GM18951 (cell line): ENCODE measurements around the gene STKLD1.
"Not testable (repeated sequence)": the region's sequence is repeated elsewhere in the genome, so short reads cannot be mapped to it uniquely, and the experiment has no call there.

Source experiments
- POLR2A ChIP-seq: IDR thresholded peaks from 4 replicates; pipeline ENCODE4 v1.6.1; 2011; ENCODE audit warnings: mild to moderate bottlenecking; ENCODE audit not compliant: insufficient read length, insufficient read depth; ENCODE audit errors: extremely low read depth
- in situ Hi-C: fragments of 300-500 bp; cut with MboI; formaldehyde crosslinking; loops from one replicate; pipeline ENCODE4 v1.12.0; 2022; ENCODE audit warnings: low sequenced_read_pairs, mixed read lengths, inconsistent platforms; ENCODE audit not compliant: unreplicated experiment

Gene STKLD1

DNA sequence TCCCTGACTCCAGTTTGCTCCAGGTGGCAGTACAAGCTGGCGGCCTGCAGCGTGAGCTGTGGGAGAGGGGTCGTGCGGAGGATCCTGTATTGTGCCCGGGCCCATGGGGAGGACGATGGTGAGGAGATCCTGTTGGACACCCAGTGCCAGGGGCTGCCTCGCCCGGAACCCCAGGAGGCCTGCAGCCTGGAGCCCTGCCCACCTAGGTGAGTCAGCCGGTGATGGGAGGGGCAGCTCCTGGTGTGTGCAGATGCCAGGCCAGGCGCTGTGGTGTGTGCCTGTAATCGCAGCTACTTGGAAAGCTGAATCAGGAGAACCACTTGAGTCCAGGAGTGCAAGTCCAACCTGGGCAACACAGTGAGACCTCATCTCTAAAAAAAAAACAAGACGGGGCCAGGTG lies 73.6 kb downstream of the STKLD1 start:
- in situ Hi-C loops = no loop called here
- TF ChIP-seq POLR2A = no peak

DNA sequence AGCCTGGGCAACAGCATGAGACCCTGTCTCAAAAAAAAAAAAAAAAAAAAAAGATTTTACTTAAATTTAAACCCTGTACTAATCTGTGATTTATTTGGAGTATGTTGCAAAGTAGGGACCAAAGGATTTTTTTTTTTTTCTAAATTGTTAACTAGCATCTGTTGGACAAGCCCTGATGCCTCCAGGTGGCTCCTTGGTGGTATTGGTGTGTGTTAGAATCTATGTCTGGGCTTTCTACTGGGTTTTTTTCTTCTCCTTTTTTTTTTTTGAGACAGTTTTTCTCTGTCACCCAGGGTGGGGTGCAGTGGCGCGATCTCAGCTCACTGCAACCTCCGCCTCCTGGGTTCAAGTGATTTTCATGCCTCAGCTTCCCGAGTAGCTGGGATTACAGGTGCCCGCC lies 75.7 kb downstream of the STKLD1 start:
- in situ Hi-C loops = not testable (repeated sequence)

DNA sequence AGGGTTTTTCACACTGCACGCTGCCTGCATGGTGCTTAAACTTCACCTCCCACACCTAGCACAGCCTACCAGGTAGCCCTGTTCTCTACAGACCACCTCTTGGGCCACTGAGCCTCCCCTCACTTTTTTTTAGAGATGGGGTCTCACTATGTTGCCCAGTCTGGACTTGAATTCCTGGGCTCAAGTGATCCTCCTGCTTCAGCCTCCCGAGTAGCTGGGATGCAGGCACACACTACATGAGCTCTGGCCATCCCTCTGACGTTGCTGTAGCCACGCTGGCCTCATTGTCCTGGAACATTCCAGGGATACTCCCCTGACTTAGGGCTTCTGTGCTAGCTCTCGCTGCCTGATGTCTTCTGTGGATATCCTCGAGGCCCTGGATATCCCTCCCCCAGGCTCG lies 76.4 kb downstream of the STKLD1 start:
- in situ Hi-C loops = no loop called here
- TF ChIP-seq POLR2A = no peak

DNA sequence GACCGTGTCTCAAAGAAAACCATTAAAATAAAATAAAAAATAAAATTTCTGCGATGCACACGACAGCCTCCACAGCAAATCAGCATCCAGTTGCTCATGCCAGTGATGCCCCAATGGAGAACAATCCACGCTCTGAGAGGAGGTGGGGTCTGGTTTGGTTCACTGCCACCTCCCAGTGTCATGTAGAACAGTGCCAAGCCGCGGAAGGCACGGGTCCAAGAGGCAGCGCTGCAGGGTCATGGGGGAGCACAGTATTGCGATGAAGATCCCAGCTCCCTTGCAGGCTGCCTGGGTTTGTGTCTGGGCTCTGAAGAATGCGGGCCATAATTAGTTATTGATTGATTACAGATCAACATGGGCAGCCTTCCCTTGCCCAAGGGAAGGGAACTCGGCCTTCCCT lies 77.5 kb downstream of the STKLD1 start:
- no peak for TF ChIP-seq POLR2A
- in situ Hi-C loops = no loop called here

DNA sequence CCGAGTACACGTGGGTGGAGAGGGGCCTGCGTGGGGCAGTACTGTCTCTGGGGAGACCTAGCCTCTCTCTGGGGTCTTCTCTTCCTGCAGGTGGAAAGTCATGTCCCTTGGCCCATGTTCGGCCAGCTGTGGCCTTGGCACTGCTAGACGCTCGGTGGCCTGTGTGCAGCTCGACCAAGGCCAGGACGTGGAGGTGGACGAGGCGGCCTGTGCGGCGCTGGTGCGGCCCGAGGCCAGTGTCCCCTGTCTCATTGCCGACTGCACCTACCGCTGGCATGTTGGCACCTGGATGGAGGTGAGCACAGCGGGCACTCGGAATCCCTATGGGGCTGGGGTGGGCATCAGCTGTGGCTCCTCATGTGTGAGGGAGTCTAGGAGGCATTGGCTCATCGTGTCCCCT lies 78.2 kb downstream of the STKLD1 start:
- no peak for TF ChIP-seq POLR2A
- in situ Hi-C loops = no loop called here

DNA sequence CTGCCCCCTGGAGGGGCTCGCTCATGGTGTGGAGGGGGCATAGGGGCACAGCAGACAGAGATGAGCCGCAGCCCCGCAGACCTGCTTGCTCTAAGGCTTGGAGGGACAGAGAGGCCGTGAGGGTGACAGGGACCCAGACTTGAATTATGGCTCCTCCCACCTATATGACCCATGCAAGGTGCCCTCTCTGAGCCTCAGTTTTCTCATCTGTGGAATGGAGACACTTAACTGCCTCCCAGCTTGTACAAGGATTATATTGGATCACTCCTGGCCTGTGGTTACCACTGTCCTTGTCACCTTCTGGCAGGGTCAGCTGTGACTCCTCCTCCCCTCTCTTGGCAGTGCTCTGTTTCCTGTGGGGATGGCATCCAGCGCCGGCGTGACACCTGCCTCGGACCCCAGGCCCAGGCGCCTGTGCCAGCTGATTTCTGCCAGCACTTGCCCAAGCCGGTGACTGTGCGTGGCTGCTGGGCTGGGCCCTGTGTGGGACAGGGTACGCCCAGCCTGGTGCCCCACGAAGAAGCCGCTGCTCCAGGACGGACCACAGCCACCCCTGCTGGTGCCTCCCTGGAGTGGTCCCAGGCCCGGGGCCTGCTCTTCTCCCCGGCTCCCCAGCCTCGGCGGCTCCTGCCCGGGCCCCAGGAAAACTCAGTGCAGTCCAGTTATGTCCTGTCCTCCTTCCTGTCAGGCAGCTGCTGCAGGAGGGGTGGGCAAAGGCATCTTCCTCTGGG lies 78.9 kb downstream of the STKLD1 start:
- in situ Hi-C loops = no loop called here
- no peak for TF ChIP-seq POLR2A
